Esophagus mucosa (tissue), 1 donor: ENCODE results near the gene SCGB2B2. TPM values are rescaled to one million over a fixed set of nuclear protein-coding genes. Genes with fewer than 3 reads are reported as not detected.
"Not testable (repeated sequence)": the region's sequence is repeated elsewhere in the genome, so short reads cannot be mapped to it uniquely, and the experiment has no call there.

Experiments
- ATAC-seq: fragments of 200-7000 bp; cut with Tn5 transposase; one replicate; pipeline ENCODE4 v1.9.1; 2020
- total RNA-seq: library from RNA; stranded (reverse); gene quantifications from one replicate; pipeline ENCODE4 v1.2.4, GENCODE V29; 2023
- donor health status: DM: yes; HTN: yes; CAD: no.

Gene SCGB2B2, protein sequence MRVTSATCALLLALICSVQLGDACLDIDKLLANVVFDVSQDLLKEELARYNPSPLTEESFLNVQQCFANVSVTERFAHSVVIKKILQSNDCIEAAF
- total RNA-seq: 0.32 TPM

DNA sequence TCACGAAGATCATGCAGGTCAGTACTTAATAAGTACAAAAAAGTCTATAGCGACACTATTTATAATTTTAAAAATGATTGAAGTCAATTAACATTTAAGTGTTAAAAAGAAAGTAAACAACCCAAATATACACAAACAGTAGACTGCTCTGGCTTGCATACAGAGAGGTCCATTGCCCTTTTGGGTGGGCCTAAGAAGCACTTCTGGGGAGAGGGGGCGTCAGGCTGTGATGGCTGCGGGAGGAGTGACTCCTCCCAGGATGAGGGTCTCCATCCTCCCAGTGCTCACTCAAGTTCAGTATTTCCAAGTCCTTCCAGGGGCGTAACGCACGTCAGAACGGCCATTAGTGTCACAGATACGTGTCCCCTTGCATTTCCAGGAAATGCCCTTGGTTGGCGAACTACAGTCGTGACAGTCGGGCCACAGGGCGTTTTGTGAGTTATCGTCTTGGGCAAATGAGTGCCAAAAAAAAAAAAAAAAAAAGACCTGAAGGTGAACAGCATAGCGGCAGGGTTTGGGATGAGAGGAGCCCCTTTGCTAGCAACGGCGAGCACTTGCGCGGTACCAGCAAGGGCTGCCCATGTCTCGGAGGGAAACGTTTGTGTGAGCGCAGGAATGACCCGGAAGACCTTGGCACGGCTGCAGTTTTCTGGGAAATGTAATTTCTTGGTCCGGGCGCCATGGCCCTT lies at the start of gene SCGB2B2:
Gene SCGB2B2, minus strand, starts transcription at position 463 of the 689 bp plus-strand sequence. CDS start 82,596 bp downstream, outside the sequence.
- ATAC-seq: peak; percentile 68

DNA sequence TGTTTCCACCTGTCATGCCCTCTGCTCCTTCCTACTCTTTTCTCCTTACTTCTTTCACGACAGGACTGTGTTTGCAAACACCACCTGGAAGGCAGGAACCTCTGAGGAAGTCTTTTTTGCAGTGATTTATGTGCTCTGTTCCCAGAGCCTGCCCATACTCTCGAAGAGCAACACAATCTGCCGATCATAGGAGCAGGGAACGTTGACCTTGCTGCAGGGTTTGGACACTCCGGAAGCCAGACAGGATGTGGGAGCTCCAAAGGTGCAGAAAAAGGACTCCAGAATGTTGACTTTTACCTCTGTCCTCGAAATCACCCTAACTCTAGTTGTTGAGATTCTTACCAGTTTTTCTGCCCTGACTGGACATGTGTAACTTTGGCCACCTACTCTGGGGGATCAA lies 48.4 kb upstream of the SCGB2B2 start:
- no peak for ATAC-seq

DNA sequence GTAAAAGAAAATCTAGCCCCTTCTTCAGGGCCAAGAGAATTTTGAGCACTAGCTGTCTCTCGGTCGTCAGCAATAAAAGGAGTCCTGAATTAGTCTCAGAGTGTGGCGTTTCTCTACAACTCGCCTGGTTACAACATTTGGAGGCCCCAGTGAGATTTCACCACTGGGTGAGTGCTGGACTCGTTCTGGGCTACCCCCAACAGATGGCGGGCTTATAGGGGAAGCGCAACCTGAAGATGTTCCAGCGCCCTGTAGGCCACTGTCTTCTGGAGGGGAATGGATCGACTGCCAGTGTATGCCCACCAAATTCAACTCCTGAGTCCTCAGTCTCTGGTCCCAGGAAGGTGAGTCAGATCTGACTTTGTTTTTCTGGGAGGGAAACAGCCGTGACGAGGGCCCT lies 45.4 kb upstream of the SCGB2B2 start:
- ATAC-seq: no peak

DNA sequence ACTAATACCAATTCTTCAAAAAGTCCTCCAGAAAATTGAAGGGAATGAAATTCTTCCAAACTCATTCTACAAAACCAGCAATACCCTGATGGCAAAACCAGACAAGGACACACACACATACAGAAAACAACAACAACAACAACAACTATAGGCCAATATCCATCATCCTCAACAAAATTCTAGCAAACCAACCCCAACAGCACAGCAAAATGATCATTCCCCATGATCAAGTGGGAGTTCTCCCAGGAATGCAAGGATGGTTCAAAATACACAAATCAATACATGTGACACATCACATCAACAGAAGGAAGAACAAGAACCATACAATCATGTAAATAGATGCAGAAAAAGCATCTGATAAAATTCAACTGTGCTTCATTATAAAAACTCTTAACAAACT lies 38.4 kb upstream of the SCGB2B2 start:
- no peak for ATAC-seq

DNA sequence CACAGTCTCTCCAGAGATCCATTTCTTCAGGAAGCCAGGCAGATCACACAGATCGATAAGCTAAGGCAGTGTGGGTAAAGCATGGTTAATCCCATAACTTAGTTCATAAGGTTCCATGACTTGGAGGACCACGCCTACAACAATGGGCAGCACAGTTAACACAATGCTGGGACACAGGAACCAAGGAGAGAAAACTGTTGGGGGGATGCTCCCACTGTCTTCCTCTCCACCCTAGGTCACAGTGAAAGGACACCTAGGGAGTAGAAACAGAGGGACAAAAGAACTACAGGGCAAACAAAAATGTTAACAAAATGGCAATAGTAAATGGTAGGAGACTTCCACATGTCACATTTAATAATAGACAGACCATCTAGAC lies 36.3 kb upstream of the SCGB2B2 start:
- ATAC-seq: no peak

DNA sequence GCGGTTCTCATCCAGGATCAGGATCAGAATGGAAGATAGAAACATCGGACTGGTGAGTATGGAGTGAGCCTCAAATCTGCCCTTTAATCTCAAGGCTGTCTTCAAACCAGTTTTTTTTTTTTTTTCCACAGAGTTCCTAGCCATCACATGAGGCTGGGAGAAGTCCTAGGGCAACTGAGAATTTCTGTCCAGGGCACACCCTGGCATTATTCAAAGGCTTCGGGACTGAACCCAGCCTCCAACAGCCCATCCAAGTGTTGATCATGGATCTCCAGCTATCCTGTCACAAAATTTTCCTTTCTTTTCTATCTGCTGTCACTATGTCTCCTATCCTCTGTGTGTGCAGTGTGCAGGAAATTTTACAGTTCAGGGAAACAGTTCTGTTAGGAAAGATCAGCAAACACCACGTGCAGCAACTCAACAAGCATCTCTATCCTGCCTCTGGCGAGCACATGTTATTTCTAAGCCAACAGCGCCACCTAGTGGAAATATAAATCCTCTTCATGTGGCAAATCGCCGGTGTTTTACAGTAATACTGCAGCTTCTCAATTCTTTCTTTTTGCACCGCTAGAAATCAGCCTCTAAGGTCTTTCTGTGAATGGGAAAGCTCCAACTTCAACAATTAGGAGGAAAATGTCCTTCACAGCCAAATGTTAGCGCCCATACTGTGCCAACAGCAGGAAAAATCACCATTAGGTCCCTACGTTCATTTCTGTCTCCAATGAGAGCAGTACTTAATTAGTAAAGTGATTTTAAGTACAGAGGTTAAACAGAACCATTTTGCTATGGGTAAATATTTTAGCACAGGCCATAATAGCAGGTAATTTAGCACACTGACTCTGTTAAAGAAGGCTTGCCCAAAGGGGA lies 35.7 kb upstream of the SCGB2B2 start:
- ATAC-seq: peak; percentile 67

DNA sequence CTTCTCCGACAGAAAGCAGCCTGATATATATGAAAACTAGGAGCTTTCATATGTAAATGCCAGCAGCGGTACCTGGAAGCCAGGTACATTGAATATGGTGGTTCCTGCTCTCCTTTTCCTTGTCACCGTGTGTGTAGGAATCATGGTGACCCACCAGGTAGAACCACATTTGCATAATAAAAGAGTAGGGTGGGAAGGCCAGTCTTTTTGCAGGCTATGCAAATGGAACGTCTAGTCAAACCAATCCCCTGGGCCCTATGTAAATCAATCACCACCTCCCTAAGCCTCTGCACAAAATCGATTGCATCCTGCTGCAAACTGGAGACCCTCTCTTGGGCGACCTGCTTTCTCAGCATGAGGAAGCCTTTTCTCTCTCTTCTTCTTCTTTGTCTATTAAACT lies 34.9 kb upstream of the SCGB2B2 start:
- ATAC-seq: no peak

DNA sequence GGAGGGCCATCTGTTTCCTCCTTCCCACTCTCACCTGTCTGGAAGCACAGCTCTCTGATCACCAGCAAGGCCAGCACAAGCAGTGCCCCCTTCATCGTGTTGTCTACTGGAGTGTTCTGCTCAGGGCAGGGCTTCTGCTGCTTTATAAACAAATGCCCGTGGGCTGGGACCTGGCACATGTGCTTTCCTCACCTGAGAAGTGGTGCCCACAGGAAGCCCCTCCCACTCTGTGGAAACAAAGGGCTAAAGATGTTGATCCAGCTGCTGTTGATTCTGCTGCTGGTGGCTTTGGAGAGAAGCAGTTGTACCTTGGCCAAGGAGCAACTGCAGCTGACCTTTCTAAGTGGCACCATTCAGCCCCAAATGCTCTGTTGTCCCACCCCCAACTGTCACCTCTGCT lies 30.7 kb upstream of the SCGB2B2 start:
- no peak for ATAC-seq

DNA sequence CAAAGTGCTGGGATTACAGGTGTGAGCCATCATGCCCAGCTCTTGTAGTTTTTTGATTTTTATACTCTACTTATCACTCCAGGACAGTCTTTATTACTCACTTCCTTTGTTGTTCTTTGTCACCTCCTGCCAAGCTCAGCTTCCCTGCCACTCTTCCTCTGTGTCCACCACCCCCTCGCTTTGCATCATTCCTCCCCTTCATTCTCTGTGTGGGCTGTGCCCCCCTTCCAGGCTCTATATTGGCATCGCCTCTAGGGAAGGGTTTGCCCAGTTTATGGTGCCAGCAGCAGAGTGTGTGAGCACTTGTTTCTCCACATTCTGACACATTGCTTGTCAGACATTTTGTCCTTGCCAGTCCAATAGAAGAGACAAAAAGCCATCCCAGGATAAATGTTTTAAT lies 15.6 kb upstream of the SCGB2B2 start:
- ATAC-seq: no peak

DNA sequence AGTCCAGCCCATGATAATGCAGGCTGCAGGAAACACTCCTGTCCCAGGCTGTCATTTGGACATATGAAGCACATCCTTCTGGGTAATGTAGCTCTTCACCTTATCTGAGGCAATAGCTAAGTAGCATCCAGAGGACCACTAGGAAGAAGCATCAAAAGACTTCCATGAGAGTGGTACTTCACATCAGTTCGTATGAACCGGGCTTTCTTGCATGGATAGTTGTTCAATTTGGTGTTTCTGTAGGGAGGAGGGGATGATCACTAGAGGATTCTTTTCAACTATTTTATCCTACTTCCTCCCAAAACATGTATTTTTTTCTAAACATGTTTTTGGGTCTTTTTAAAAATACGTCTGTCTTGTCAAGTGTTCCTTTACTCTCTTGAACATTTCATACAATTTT lies 13.4 kb upstream of the SCGB2B2 start:
- ATAC-seq: no peak

DNA sequence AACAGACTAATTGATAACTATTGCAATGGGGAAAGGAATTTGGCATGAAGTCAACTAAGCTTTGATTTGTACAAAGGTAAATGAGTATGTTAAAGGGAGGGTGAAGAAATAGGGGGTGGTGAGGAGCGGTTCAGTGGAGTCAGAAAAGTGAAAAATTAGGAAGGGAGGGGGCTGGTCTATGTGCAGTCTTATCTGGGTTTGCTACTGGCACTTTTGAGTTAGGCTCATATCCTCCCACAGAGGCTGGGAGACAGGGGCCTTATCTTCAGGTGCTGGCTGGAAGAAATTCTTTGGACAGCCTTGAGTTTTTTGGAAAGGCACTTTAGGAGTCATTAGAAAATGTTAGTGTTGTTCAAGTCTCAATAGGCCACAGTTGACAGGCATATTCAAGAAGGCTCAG lies 11.6 kb upstream of the SCGB2B2 start:
- ATAC-seq: no peak

DNA sequence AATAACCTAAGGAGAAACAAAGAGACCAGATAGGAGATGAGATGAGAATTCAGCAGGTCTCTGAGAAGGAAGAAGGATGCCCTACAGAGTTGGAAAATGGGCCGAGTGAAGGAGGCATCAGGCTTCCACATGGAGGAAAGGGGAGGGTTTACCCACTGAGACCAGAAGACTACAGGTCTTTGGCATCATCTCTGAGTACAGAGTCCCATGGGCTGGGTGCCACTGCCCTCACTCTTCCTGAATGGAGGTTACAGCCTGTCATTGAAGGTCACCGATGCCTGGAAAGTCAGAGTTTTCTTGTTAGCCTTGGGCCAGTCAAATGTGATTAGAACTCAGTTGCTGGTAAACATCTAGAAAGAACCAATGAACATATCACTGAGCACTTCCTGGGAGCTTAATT lies 10.4 kb upstream of the SCGB2B2 start:
- ATAC-seq: no peak

DNA sequence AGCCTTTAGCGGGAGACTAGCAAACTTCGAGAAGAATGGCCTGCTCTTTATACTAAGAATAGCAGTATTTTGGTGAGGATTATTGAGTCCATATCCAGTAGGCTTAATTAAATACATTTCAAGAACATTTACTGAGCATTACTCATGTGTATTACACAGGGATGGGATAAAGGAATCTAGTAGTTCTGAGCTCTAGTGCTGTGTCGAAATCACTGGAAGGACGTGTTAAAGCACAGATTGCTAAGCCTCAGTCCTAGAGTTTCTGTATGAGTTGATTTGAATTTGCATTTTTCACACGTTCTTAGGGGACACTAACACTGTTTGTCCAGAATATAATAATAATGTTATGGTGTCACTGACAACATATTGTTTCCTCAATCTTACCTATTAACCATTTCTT lies 9.5 kb upstream of the SCGB2B2 start:
- peak; percentile 63 for ATAC-seq

DNA sequence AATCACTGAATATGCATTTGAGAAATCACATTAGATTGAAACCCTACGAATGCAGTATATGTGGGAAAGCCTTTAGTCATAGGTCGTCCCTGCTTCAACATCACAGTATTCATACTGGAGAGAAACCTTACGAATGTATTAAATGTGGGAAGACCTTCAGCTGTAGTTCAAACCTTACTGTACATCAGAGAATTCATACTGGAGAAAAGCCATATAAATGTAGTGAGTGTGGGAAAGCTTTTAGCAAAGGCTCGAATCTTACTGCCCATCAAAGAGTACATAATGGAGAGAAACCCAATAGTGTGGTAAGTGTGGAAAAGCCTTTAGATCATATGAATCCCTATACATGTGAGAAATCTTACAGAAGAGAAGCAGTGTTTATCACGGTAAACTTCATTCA lies 8.3 kb upstream of the SCGB2B2 start:
- ATAC-seq: not testable (repeated sequence)

DNA sequence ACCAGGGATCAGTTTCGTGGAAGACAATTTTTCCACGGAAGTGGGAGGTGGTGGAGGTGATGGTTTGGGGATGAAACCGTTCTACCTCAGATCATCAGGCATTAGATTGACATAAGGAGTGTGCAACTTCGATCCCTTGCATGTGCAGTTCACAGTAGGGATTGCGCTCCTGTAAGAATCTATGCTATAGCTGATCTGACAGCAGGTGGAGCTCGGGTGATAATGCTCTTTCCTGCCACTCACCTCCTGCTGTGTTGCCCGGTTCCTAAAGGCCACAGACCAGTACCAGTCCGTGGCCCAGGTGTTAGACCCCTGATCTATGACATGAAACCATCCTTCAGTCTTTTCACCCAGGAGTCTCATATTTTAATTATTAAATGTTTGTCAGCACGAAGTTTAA lies 4.5 kb upstream of the SCGB2B2 start:
- no peak for ATAC-seq

DNA sequence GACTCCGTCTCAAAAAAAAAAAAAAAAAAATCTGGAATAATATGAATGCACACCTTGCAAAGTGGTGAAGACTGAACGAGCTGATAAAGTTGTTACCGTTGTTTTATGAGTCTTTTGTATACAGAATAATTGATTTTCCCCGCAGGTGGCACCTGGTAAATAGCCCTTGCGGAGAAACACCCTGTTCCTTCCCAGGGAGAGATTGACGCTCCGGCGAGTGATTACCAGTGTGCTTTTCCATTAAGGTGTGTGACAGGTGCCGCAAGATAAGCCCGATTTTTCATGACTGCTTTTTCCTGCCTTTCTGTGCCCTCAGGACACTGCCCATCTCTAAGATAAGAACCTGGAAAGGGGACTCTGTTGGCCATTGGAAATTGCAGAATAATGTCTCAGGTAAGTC lies 1.5 kb upstream of the SCGB2B2 start:
- no peak for ATAC-seq

DNA sequence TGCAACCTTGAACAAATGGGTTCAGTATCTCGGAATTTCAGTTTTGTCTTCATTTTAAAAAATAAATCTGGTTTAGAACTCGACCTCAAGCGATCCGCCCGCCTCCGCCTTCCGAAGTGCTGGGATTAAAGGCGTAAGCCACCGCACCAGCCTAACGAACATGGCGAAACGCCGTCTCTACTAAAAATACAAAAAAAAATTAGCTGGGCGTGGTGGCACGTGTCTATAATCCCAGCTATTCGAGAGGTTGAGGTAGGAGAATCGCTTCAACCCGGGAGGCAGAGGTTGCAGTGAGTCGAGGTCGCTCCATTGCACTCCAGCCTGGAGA lies 1.1 kb upstream of the SCGB2B2 start:
- no peak for ATAC-seq

DNA sequence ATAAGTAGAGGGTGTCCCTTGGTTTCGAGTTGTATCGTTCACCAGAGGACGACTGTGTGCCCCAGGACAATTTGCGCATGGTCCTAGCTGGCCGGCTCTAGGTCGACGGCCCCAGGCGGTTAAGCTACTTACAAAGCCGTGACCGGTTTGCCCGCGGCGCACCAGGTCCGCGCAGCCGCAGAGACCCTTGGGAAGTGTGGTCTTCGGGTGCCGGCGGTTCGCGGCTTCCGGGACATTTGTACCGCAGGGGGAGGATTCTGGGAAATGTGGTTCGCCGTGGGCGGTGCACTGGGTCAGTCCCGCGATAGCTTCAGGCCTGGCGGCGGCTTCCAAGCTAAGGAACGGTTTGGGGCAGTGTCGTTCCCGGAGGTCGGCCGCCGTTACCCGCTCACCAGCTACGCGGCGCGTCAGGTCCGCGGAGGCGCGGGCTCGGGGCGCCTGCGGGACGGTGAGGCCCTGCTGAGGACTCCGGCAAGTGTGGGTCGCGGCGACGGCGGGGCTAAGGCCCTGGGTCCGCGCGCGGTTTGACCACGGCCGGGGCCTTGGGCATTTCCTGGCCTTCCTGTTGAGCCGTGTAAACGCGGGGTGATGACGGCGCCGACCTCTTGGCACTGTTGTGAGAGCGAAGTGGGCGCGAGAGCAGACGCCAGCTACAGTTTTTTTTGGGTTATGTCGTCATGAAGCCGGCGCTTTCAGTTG lies 576 bp upstream of the SCGB2B2 start, which contains the start of gene ZNF302:
Gene ZNF302, plus strand, starts transcription at position 293 of the 699 bp plus-strand sequence. CDS start 1,127 bp downstream, outside the sequence.
- peak; percentile 99 for ATAC-seq

DNA sequence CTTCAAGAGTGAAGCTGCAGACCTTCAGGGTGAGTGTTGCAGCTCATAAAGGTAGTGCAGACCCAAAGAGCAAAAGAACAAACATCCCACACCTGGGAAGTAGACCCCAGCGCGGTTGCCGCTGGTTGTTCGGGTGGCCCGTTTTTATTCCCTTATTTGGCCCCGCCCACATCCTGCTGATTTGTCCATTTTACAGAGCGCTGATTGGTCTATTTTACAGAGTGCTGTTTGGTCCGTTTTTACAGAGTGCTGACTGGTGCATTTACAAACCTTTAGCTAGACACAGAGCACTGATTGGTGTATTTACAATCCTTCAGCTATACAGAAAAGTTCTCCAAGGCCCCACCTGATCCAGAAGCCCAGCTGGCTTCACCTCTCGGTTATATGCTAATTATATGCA lies 1.0 kb downstream of the SCGB2B2 start:
- no peak for ATAC-seq

DNA sequence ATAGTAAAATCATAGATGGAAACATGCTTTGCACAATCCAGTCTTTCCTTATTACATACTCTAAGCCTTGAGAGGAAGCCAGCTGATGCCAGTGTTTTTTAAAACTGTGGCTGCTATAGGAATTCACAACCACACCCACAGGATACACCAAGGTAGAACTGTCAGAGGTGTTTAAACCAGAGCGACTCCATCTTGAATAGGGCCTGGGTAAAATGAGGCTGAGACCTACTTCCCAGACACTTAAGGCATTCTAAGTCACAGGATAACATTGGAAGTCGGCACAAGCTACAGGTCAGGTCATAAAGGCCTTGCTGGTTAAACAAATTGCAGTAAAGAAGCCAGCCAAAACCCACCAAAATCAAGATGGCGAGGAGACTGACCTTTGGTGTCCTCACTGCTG lies 1.7 kb downstream of the SCGB2B2 start:
- no peak for ATAC-seq

DNA sequence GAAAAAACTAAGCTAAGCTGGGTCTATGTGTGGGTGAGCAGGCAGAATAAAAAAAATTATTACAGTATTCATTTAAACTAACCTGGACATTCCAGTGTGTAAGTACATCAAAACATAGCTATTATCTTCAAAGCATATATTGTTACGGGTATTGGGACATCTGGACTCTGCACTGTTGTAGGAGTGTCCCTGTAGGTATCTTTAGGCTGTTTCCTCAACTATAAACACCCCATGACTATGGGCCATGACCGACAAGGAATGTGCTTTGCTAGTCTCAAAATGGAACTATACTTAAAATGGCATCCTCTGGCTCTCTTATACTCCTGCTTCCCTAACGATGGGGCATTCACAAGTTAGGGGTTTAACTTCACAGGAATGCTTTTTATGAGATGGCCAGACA lies 3.4 kb downstream of the SCGB2B2 start:
- ATAC-seq: no peak

DNA sequence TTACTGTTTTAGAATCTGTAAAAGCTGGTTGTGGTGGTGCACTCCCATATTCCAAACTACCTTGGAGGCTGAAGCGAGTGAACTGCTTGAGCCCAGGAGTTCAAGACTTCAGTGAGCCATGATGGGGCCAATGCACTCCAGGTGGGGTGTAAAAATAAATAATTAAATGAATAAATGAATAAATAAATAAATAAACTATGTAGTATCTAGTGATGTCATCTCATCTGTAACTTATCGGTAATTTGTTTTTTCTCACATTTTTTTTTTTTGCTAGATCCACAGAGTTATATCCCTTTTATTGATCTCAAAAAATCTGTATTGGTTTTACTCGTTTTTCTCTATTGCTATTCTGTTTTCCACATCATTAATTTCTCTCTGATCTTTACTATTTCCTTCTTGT lies 5.0 kb downstream of the SCGB2B2 start:
- no peak for ATAC-seq

DNA sequence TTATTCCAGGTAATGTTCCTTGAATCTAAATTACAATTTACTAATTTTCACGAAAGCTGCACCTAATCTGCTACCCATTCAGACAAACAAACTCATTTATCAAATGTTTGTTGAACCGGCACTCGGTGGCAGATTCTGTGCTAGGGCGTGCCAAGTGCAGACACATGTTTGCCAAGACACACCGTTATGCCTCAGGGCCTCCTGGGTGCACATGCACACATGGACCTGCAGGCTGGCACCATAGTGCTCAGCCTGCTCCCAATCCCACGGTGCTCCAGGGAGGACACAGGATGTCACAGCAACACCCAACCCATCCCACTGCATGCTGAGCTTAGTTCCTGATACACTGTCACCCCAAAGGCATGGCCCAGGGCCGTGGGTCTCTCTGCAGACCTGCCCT lies 7.7 kb downstream of the SCGB2B2 start:
- ATAC-seq: peak; percentile 50
